T-helper 1 cell treated with Interleukin-12 subunit alpha and Interleukin-12 subunit beta and Interleukin-4 antibody, amounts not matched to agents 30 μg/mL and 1 μg/mL, for 36 hours (primary cell): ENCODE data around the gene FAM163B.
A peak's percentile ranks its signal among the peaks of the same experiment; 100 is the strongest.
"Not testable (repeated sequence)": the region's sequence is repeated elsewhere in the genome, so short reads cannot be mapped to it uniquely, and the experiment has no call there.

ENCODE experiments used
- H3K27ac Mint-ChIP-seq: one replicate; pipeline ENCODE4 v1.8.0; 2021; ENCODE audit warnings: mild to moderate bottlenecking, mixed read lengths
- H3K27me3 Mint-ChIP-seq: one replicate; pipeline ENCODE4 v1.8.0; 2021; ENCODE audit warnings: low read depth, mixed read lengths
- H3K36me3 Mint-ChIP-seq: one replicate; pipeline ENCODE4 v1.8.0; 2021; ENCODE audit warnings: low read depth, mixed read lengths
- H3K4me1 Mint-ChIP-seq: one replicate; pipeline ENCODE4 v1.8.0; 2021; ENCODE audit warnings: low read depth, mixed read lengths
- H3K4me3 Mint-ChIP-seq: one replicate; pipeline ENCODE4 v1.8.0; 2021; ENCODE audit warnings: mild to moderate bottlenecking, moderate library complexity, mixed read lengths
- H3K9me3 Mint-ChIP-seq: one replicate; pipeline ENCODE4 v1.8.0; 2021; ENCODE audit warnings: mixed read lengths

Gene FAM163B

GRCh38 chr9:133571391-133571890, 37.7 kb downstream of the FAM163B start:
- no peaks in the 10 kb centered on the region for H3K36me3 Mint-ChIP-seq
- no peak overlapping the region for H3K4me3 Mint-ChIP-seq
- peaks cover under 1% of the 10 kb centered on the region for H3K27me3 Mint-ChIP-seq
- H3K27ac Mint-ChIP-seq, result no peak overlapping the region
- H3K9me3 Mint-ChIP-seq, result no peaks in the 10 kb centered on the region
- no peaks in the 10 kb centered on the region for H3K4me1 Mint-ChIP-seq

GRCh38 chr9:133570691-133571080, 38.5 kb downstream of the FAM163B start:
- Mint-ChIP-seq H3K4me3 (no peak overlapping the region), H3K4me1 (no peaks in the 10 kb centered on the region), H3K36me3 (no peaks in the 10 kb centered on the region), H3K27me3 (no peaks in the 10 kb centered on the region), H3K27ac (no peak overlapping the region), H3K9me3 (no peaks in the 10 kb centered on the region)

- H3K9me3 Mint-ChIP-seq, result no peaks in the 10 kb centered on the region
- no peaks in the 10 kb centered on the region for H3K27me3 Mint-ChIP-seq
- no peaks in the 10 kb centered on the region for H3K4me1 Mint-ChIP-seq
- H3K27ac Mint-ChIP-seq, result no peak overlapping the region
- H3K36me3 Mint-ChIP-seq, result no peaks in the 10 kb centered on the region
- H3K4me3 Mint-ChIP-seq, result no peak overlapping the region
Measured at GRCh38 chr9:133569891-133570690, 39.1 kb downstream of the FAM163B start.

- Mint-ChIP-seq H3K9me3 (no peaks in the 10 kb centered on the region), H3K27me3 (no peaks in the 10 kb centered on the region), H3K36me3 (no peaks in the 10 kb centered on the region), H3K4me1 (no peaks in the 10 kb centered on the region), H3K27ac (no peak overlapping the region), H3K4me3 (no peak overlapping the region)
Measured at GRCh38 chr9:133569121-133569785, 39.9 kb downstream of the FAM163B start.

GRCh38 chr9:133568186-133568585, 41.0 kb downstream of the FAM163B start:
- Mint-ChIP-seq H3K36me3 (no peaks in the 10 kb centered on the region), H3K4me1 (no peaks in the 10 kb centered on the region)

GRCh38 chr9:133566817-133567216, 42.4 kb downstream of the FAM163B start:
- H3K9me3 Mint-ChIP-seq, result no peaks in the 10 kb centered on the region
- H3K27ac Mint-ChIP-seq, result no peak overlapping the region
- H3K4me1 Mint-ChIP-seq, result no peaks in the 10 kb centered on the region
- H3K27me3 Mint-ChIP-seq, result no peaks in the 10 kb centered on the region
- no peak overlapping the region for H3K4me3 Mint-ChIP-seq
- H3K36me3 Mint-ChIP-seq, result no peaks in the 10 kb centered on the region

More at GRCh38 chr9:133568186-133568585, 41.0 kb downstream of the FAM163B start:
- Mint-ChIP-seq H3K9me3 (no peaks in the 10 kb centered on the region), H3K27me3 (no peaks in the 10 kb centered on the region), H3K27ac (no peak overlapping the region), H3K4me3 (no peak overlapping the region)

- no peak overlapping the region for H3K27ac Mint-ChIP-seq
- H3K4me3 Mint-ChIP-seq, result no peak overlapping the region
- no peaks in the 10 kb centered on the region for H3K4me1 Mint-ChIP-seq
- no peaks in the 10 kb centered on the region for H3K36me3 Mint-ChIP-seq
- H3K9me3 Mint-ChIP-seq, result no peaks in the 10 kb centered on the region
- no peaks in the 10 kb centered on the region for H3K27me3 Mint-ChIP-seq
Measured at GRCh38 chr9:133566382-133566781, 42.8 kb downstream of the FAM163B start.

- no peaks in the 10 kb centered on the region for H3K27me3 Mint-ChIP-seq
- H3K27ac Mint-ChIP-seq, result no peak overlapping the region
Measured at GRCh38 chr9:133564451-133565116, 44.6 kb downstream of the FAM163B start.

GRCh38 chr9:133563814-133564213, 45.4 kb downstream of the FAM163B start:
- not testable (repeated sequence) for H3K36me3 Mint-ChIP-seq, H3K27me3 Mint-ChIP-seq, H3K4me1 Mint-ChIP-seq, H3K27ac Mint-ChIP-seq, H3K9me3 Mint-ChIP-seq, H3K4me3 Mint-ChIP-seq

More at GRCh38 chr9:133564451-133565116, 44.6 kb downstream of the FAM163B start:
- H3K4me3 Mint-ChIP-seq, result no peak overlapping the region
- no peaks in the 10 kb centered on the region for H3K4me1 Mint-ChIP-seq
- no peaks in the 10 kb centered on the region for H3K9me3 Mint-ChIP-seq
- no peaks in the 10 kb centered on the region for H3K36me3 Mint-ChIP-seq

GRCh38 chr9:133563291-133563796, 45.8 kb downstream of the FAM163B start:
- H3K27me3 Mint-ChIP-seq, result no peaks in the 10 kb centered on the region
- no peaks in the 10 kb centered on the region for H3K9me3 Mint-ChIP-seq
- H3K27ac Mint-ChIP-seq, result peak overlapping the region; percentile 55
- H3K36me3 Mint-ChIP-seq, result no peaks in the 10 kb centered on the region
- no peak overlapping the region for H3K4me3 Mint-ChIP-seq
- no peaks in the 10 kb centered on the region for H3K4me1 Mint-ChIP-seq

- Mint-ChIP-seq H3K27ac (no peak overlapping the region), H3K36me3 (no peaks in the 10 kb centered on the region), H3K4me1 (no peaks in the 10 kb centered on the region), H3K27me3 (no peaks in the 10 kb centered on the region), H3K9me3 (no peaks in the 10 kb centered on the region), H3K4me3 (no peak overlapping the region)
Measured at GRCh38 chr9:133562611-133563290, 46.4 kb downstream of the FAM163B start.

GRCh38 chr9:133561976-133562554, 47.1 kb downstream of the FAM163B start:
- no peaks in the 10 kb centered on the region for H3K4me1 Mint-ChIP-seq

GRCh38 chr9:133560944-133561343, 48.2 kb downstream of the FAM163B start:
- Mint-ChIP-seq H3K4me1 (no peaks in the 10 kb centered on the region), H3K36me3 (no peaks in the 10 kb centered on the region), H3K9me3 (no peaks in the 10 kb centered on the region), H3K27ac (no peak overlapping the region), H3K27me3 (no peaks in the 10 kb centered on the region), H3K4me3 (no peak overlapping the region)

More at GRCh38 chr9:133561976-133562554, 47.1 kb downstream of the FAM163B start:
- H3K27me3 Mint-ChIP-seq, result no peaks in the 10 kb centered on the region
- no peaks in the 10 kb centered on the region for H3K36me3 Mint-ChIP-seq
- no peaks in the 10 kb centered on the region for H3K9me3 Mint-ChIP-seq
- H3K27ac Mint-ChIP-seq, result no peak overlapping the region
- no peak overlapping the region for H3K4me3 Mint-ChIP-seq

- Mint-ChIP-seq H3K27ac (no peak overlapping the region), H3K9me3 (no peaks in the 10 kb centered on the region), H3K4me1 (no peaks in the 10 kb centered on the region), H3K36me3 (no peaks in the 10 kb centered on the region), H3K27me3 (no peaks in the 10 kb centered on the region), H3K4me3 (no peak overlapping the region)
Measured at GRCh38 chr9:133560311-133560710, 48.9 kb downstream of the FAM163B start.
